GM13977 (cell line): Measurements from ENCODE around the gene ST7.

Source experiments
- DNase-seq: peaks from one replicate; pipeline ENCODE4 v3.0.0; 2012; ENCODE audit warnings: low spot score
- CTCF ChIP-seq: IDR thresholded peaks from 2 replicates; pipeline ENCODE4 v1.5.1; 2012; ENCODE audit warnings: mild to moderate bottlenecking, control low read depth; ENCODE audit not compliant: insufficient read depth; ENCODE audit errors: extremely low read depth, missing control alignments
- in situ Hi-C: fragments of 300-500 bp; cut with MboI; formaldehyde crosslinking; loops from one replicate; pipeline ENCODE4 v1.12.0; 2022; ENCODE audit warnings: low sequenced_read_pairs, low pct_unique_long_range_greater_than_20kb, mixed read lengths, inconsistent platforms; ENCODE audit not compliant: unreplicated experiment

The ST7 gene

GRCh38 chr7:117011419-117012260, 58.3 kb downstream of the ST7 start:
- in situ Hi-C loops, result no loop called here
- no peak for TF ChIP-seq CTCF
- peak; percentile 52 for DNase-seq

GRCh38 chr7:117012284-117012683, 59.0 kb downstream of the ST7 start:
- no peak for TF ChIP-seq CTCF
- in situ Hi-C loops, result no loop called here
- DNase-seq, result no peak

GRCh38 chr7:117012696-117013095, 59.4 kb downstream of the ST7 start:
- DNase-seq, result no peak
- in situ Hi-C loops, result no loop called here
- TF ChIP-seq CTCF, result peak; percentile 54

GRCh38 chr7:117014099-117014656, 60.9 kb downstream of the ST7 start:
- in situ Hi-C loops, result no loop called here
- no peak for TF ChIP-seq CTCF
- no peak for DNase-seq

- in situ Hi-C loops, result no loop called here
- TF ChIP-seq CTCF, result no peak
- no peak for DNase-seq
Observed at GRCh38 chr7:117014673-117015133, 61.4 kb downstream of the ST7 start.

GRCh38 chr7:117015258-117016184, 62.2 kb downstream of the ST7 start:
- in situ Hi-C loops, result no loop called here
- DNase-seq, result no peak
- no peak for TF ChIP-seq CTCF
